GM20431 (cell line): ENCODE measurements around the gene TOR4A.

Source experiments
- in situ Hi-C: fragments of 300-500 bp; cut with MseI, MboI; formaldehyde crosslinking; loops from one replicate; pipeline ENCODE4 v1.15.0; 2020; ENCODE audit warnings: low sequenced_read_pairs; ENCODE audit not compliant: unreplicated experiment

Gene TOR4A

DNA sequence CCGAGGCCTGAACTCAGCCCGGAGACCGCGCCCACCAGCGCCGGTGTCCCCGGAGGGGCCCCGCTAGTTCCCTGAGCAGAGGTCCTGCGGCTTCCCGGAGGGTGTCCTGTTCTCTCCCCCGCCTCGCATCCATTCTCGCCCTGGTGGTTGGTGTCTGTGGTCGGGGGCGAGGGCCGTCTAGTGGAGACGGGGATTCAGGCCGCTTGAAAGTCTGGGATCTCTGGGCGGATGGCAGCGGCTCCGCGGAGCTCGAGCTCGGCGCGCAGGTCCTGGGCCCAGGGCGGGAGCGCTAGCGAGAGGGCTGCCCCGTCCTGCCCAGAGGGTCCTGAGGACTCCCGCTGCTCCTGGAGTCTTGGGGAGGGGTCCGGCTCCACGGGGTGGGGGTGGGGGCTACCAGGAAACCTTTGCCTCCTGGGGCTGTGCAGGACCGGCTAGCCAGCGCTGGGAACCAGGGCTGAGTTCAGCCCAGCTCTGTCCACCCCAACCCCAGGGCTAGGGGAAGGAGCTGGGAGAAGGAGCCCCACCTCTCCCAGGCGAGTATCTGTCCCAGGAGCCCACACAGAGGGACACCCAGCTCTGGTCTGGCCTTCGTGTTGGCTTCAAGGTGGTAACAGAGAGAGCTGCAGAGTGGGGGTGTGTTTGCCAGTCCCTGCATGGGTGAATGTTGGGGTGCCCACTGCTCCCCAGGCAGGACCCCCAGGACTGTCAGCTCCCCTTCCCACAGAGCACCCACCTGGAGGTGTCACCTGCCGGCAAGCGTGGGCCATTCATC is 4.0 kb downstream of the TOR4A start:
- in situ Hi-C loops, result no loop called here

DNA sequence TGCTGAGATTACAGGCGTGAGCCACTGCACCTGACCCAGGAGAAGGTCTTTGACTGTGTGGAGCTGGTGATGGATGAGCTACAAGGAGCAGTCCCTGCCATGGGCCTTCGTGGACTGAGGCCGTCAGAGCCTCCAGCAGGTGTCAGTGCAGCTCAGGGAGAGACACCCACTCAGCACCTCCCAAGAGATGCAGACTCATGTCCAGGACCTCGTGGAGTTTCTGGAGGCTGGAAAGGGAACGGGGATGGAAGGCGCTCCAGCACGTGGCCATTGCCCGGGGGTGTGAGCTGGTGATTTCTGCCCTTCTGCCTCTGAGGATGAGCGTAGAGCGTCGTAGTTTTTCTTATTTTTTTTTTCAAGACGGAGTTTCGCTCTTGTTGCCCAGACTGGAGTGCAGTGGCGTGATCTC is 9.5 kb downstream of the TOR4A start:
- in situ Hi-C loops, result no loop called here

DNA sequence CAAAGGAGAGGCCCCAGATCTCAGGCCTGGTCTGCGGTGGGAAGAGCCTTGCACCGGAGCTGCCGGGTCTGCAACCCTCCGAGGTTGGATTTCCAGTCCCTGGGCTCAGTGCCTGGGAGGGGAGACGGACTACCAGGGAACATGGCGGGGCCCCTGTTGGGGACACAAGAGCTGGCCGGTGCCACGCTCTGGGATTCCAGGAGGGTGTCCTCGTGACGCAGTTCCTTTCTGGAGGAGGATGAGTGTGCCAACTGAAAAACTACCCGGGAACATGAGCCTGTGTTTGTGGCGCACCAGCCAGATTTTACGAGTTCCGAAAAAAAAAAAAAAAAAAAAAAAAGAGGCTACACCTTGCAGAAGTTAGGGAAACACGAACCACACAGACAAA is 15.6 kb downstream of the TOR4A start:
- in situ Hi-C loops, result loop anchor here (10.0 kb wide), 1 partner anchor 142 kb away; no protein-coding TSS in a partner anchor

DNA sequence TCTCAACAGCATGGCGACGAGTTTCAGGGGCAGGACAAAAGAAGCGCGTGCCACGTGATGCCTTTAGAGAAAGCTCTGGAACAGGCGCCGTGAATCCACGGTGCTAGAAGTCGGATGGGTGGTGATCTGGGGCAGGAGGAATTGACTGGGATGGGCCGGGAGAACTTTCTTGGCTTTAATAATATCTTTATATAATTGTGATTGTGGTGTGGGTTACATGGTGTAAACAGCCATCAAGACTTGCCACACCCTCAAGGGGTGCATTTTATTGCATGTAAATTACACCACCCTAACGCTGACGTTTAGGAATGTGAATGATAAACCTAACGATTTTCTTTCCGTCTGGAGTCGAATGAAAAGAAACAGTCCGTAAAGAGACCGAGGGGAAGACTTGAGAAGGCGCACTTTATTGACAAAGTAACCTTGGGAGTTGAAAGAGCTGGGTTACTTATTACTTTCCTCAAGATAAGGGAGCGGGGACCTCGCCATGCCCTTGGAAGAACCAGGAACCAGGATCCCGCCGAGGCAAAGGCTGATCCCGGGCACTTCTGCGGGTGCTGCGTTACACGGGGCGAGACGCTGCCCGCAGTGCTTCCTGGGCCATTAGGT is 16.1 kb downstream of the TOR4A start:
- in situ Hi-C loops, result loop anchor here (10.0 kb wide), 1 partner anchor 141 kb away; no protein-coding TSS in a partner anchor

DNA sequence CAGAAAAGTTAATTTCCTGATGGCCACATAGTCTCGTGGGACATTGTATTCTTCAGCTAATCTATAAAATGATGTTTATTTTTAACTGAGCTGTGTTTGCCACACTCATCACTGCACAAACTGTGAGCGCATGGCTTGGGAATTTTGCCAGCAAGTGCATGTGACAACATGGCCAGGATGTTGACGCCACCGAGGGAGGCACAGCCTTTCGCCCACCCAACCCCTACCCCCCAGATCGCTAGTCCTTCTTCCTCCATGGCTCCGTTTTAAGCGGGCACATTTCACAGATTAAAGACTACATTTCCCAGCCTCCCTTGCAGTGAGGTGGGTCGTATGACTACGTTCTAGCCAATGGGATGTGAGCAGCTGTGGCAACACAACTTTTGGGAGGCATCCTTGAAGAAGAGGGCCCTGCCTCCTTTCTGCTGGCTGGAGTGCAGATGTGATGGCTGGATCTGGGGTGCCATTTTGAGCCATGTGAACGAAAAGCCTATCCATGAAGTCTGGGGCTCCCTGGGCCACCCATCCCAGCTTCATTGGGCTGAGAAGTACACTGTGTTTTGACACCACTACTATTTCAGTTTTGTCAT is 16.7 kb downstream of the TOR4A start:
- in situ Hi-C loops, result loop anchor here (10.0 kb wide), 1 partner anchor 141 kb away; no protein-coding TSS in a partner anchor

- in situ Hi-C loops, result loop anchor here (10.0 kb wide), 1 partner anchor 140 kb away; no protein-coding TSS in a partner anchor
Measured at GRCh38 chr9:137294681-137295237, 17.2 kb downstream of the TOR4A start.

DNA sequence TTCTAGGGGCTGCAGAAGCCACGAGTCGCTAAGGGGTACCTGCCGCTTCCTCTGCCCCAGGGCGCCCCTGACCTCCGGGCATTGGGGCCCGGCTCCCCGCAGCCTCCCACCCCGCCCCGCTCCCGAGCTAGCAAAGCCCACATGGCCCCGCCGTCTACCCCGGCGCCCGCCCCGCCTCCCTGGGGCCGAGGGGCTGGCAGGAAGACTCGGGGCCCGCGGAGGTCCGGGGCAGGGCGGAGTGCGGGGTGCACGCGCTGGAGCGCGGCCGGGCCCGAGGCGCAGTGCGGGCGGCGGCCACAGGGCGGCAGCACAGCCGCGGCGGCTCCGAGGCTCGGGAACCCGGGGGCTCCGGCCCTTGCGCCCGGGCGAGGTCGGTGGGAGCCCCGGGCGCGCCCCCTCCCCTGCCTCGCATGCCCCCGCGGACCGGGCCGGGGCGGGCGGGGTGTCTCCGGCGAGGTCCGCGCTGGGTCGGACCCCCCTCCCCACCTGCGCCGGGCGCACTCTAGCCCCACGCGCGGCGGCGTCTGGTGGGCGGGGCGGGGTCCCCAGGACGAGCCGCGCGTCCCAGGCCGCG is 17.8 kb downstream of the TOR4A start:
- in situ Hi-C loops, result loop anchor here (10.0 kb wide), 1 partner anchor 139 kb away; no protein-coding TSS in a partner anchor

- in situ Hi-C loops, result loop anchor here (10.0 kb wide), 1 partner anchor 139 kb away; no protein-coding TSS in a partner anchor
Measured at GRCh38 chr9:137295849-137296669, 18.5 kb downstream of the TOR4A start.

- in situ Hi-C loops, result loop anchor here (10.0 kb wide), 1 partner anchor 138 kb away; no protein-coding TSS in a partner anchor
Measured at GRCh38 chr9:137296670-137297664, 19.4 kb downstream of the TOR4A start.

- in situ Hi-C loops, result loop anchor here (10.0 kb wide), 1 partner anchor 137 kb away; no protein-coding TSS in a partner anchor
Measured at GRCh38 chr9:137297966-137298365, 20.4 kb downstream of the TOR4A start.

DNA sequence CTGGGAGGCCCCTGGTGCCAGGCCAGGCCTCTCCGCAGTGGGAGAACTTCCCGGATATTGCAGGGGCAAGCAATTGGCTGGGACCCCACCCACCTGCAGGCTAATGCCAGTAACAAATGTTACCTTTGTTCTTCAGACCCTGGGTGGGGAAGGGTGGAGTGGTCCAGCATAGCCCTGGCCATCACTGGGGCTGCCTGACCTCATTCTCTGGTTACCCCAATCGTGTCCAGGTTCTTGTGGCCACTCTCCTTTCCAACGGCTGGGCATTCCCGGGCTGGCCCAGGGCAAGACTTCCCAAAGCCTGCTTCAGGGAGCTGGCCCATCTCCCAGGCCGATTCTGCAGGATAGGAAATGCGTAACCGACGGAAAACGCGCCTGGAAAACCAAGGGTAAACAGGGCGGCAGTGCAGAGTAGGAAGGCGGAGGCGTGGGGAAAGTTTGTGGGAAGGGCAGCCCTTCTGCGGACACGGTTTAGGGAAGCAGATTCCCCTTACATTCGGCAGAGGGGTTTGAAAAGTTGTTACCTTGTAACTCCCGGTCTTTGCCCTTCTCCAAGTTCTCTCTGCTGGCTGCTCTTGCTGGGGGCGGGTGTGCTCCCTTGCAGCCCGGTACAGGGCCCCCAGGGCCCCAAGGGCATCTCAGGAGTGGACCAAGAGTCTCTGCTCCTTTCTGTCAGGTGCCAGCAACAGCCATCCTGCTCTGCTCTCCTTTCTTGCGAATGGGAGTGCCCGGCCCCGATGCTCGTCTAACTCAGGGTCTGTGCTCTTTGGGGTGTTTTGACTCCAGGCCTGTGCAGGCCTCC is 21.1 kb downstream of the TOR4A start:
- in situ Hi-C loops, result loop anchor here (10.0 kb wide), 1 partner anchor 136 kb away; no protein-coding TSS in a partner anchor

- in situ Hi-C loops, result loop anchor here (10.0 kb wide), 1 partner anchor 136 kb away; no protein-coding TSS in a partner anchor
Measured at GRCh38 chr9:137299203-137299565, 21.7 kb downstream of the TOR4A start.

GRCh38 chr9:137299938-137300337 is 22.4 kb downstream of the TOR4A start:
- in situ Hi-C loops, result loop anchor here (10.0 kb wide), 1 partner anchor 135 kb away; no protein-coding TSS in a partner anchor

DNA sequence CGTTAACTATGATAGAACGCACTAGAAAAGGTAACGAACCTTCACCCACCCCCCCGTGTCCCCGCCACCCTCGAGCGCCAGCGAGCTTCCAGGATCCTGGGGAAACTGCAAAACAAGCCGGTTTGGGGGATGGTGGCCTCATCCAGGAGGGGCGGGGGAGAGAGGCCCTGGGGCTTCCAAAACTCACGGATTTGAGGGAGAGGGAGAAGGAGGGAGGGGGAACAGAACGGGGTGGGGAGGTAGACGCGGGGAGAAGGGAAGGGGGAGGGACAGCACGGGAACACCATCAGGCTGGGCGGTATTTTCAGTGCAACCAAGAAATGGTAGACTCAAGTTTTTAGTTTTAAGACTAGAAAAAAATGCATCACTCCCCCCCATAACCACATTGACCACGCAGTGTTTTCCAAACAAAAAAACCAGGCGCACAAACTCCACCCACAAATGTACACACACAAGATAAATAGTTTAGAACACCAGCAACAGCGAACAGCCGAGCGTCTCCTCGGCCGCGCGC is 23.1 kb downstream of the TOR4A start:
- in situ Hi-C loops, result no loop called here

DNA sequence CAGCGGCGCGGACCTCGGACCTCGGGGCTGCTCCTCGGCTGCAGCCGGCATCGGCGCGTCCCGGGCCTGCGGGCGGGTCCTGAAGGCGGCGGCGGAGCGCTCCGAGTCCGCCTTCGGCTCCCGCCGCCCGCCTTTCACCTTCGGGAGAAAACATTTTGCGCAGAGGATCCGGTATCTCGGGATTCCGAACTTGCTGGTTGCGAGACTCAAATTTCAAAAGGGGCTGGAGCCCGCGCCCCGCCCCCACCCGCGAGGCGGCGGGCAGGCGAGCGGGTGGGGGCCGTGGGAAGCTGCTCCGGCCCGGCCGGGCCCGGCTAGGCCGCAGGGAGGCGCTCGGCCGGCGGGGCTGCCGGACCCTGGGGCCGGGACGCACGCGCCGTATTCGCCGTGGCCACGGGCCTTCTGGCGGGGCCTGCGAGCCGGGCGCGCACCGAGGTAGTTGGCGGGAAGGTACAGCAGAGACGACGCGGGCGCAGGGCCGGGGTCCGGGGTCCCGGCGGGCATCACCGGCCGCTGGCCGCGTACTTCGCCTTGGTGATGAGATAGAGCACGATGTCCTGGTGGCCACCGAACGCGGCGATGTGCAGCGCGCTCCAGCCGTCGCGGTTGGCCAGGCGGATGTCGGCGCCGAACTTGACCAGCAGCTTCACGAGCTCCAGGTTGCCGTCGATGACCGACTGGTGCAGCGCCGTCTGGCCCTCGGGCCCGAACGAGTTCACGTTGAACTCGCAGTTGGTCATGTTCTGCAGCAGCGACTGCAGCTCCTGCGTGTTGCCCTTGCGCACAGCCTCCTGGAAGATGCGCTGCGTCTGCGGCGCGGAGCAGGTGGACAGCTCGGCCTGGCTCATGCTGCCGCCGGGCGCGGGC is 23.8 kb downstream of the TOR4A start:
- in situ Hi-C loops, result no loop called here

DNA sequence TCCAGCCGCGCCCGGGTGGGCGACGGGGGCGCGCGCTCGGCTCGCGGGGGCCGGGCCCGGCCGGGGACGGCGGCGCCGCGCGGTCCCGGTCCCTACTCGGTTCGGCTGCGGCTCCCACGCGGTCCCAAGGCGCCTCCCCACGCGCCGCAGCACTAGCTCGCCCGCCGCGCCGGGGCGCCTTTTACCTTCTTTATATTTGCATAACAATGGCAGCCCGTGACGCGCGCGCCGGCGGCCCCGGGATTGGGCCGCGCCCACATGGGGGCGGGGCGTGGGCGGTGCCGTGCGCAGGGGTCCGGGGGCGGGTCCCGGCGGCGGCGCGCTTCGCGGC is 24.6 kb downstream of the TOR4A start, which contains the start of gene NRARP:
Gene NRARP (minus strand): TSS at position 154 of the 331 bp plus-strand sequence. CDS start 343 bp downstream, outside the sequence.
- in situ Hi-C loops, result no loop called here
